Tibial artery (tissue), 4 donors: Measurements from ENCODE around the gene SLIT3.

Source experiments
- DNase-seq, 2 donors: peaks; one replicate each; pipeline ENCODE4 v3.0.0-alpha.2; 2019
- H3K27ac ChIP-seq, 2 donors: fragments of 200-600 bp; sonication (generic) in 1 of 2; 1 replicate in 1 of 2; 2 replicates in 1 of 2; pipeline ENCODE4 v1.5.1; 2018 to 2019; ENCODE audit warnings: mild to moderate bottlenecking in 1 of 2
- H3K27me3 ChIP-seq, 2 donors: fragments of 200-600 bp; sonication (generic) in 1 of 2; one replicate each; pipeline versions ENCODE4 v1.5.1 to v1.6.0; 2016 to 2019
- H3K36me3 ChIP-seq, 3 donors: fragments of 200-600 bp; sonication (generic) in 2 of 3; one replicate each; pipeline ENCODE4 v1.5.1; 2016 to 2019; ENCODE audit warnings: mild to moderate bottlenecking in 2 of 3
- H3K4me1 ChIP-seq, 4 donors: fragments of 200-600 bp; sonication (generic) in 2 of 4; 1 replicate in 3 of 4; 2 replicates in 1 of 4; pipeline ENCODE4 v1.5.1; 2016 to 2019
- H3K4me3 ChIP-seq, 2 donors: fragments of 200-600 bp; sonication (generic) in 1 of 2; 1 replicate in 1 of 2; 2 replicates in 1 of 2; pipeline ENCODE4 v1.5.1; 2018 to 2019; ENCODE audit warnings: mild to moderate bottlenecking in 2 of 2
- H3K9me3 ChIP-seq, 3 donors: fragments of 200-600 bp; sonication (generic) in 1 of 3; one replicate each; pipeline ENCODE4 v1.5.1; 2016 to 2019
- CTCF ChIP-seq, 2 experiments: fragments of 200-600 bp in 1 of 2; fragments of 450-650 bp in 1 of 2; IDR thresholded peaks; one replicate each; pipeline ENCODE4 v1.5.1; 2017 to 2019; ENCODE audit warnings: antibody characterized with exemption in 2 of 2, mild to moderate bottlenecking in 1 of 2, moderate library complexity in 1 of 2
- intact Hi-C: fragments of 100-400 bp; cut with DNase I; formaldehyde crosslinking; loops from one replicate; pipeline ENCODE4 v1.15.0; 2023; ENCODE audit warnings: low total_unique reads

Gene SLIT3

GRCh38 chr5:169341556-169341955 is 40.6 kb upstream of the SLIT3 start:
- Histone ChIP-seq H3K27me3 (no peaks in the 10 kb centered on the region), H3K4me1 (peaks cover 0 to 21% (median 0%) of the 10 kb centered on the region in 4 donors), H3K36me3 (no peaks in the 10 kb centered on the region), H3K4me3 (no peak overlapping the region), H3K9me3 (no peaks in the 10 kb centered on the region), H3K27ac (no peak overlapping the region)
- intact Hi-C loops = no loop called here
- no peak for TF ChIP-seq CTCF (IDR thresholded peaks at IDR 0.05)
- no peak for DNase-seq

- TF ChIP-seq CTCF (IDR thresholded peaks at IDR 0.05) = no peak
- Histone ChIP-seq H3K4me3 (no peak overlapping the region), H3K4me1 (peaks cover 0 to 9% (median 0%) of the 10 kb centered on the region in 4 donors), H3K27ac (no peak overlapping the region), H3K36me3 (no peaks in the 10 kb centered on the region), H3K9me3 (no peaks in the 10 kb centered on the region), H3K27me3 (no peaks in the 10 kb centered on the region)
- intact Hi-C loops = no loop called here
- DNase-seq = no peak
Observed at GRCh38 chr5:169339869-169340268, 38.9 kb upstream of the SLIT3 start.

GRCh38 chr5:169336242-169336641 is 35.3 kb upstream of the SLIT3 start:
- no peaks in the 10 kb centered on the region for H3K9me3 ChIP-seq

GRCh38 chr5:169335806-169336205 is 34.9 kb upstream of the SLIT3 start:
- no peak for DNase-seq
- Histone ChIP-seq H3K9me3 (no peaks in the 10 kb centered on the region), H3K4me3 (no peak overlapping the region), H3K36me3 (no peaks in the 10 kb centered on the region), H3K4me1 (peaks cover 0 to 5% (median 0%) of the 10 kb centered on the region in 4 donors), H3K27me3 (no peaks in the 10 kb centered on the region), H3K27ac (no peak overlapping the region)
- TF ChIP-seq CTCF (IDR thresholded peaks at IDR 0.05) = no peak
- intact Hi-C loops = no loop called here

More at GRCh38 chr5:169336242-169336641, 35.3 kb upstream of the SLIT3 start:
- Histone ChIP-seq H3K4me1 (peaks cover 0 to 5% (median 0%) of the 10 kb centered on the region in 4 donors), H3K36me3 (no peaks in the 10 kb centered on the region), H3K27me3 (no peaks in the 10 kb centered on the region), H3K27ac (no peak overlapping the region), H3K4me3 (no peak overlapping the region)
- no peak for TF ChIP-seq CTCF (IDR thresholded peaks at IDR 0.05)
- intact Hi-C loops = no loop called here
- DNase-seq = no peak

GRCh38 chr5:169333518-169333917 is 32.6 kb upstream of the SLIT3 start:
- no peak for DNase-seq
- TF ChIP-seq CTCF (IDR thresholded peaks at IDR 0.05) = no peak
- H3K9me3 ChIP-seq = no peaks in the 10 kb centered on the region
- no peak overlapping the region for H3K27ac ChIP-seq
- no peak overlapping the region for H3K4me3 ChIP-seq
- peaks cover 0 to 5% (median 0%) of the 10 kb centered on the region in 4 donors for H3K4me1 ChIP-seq
- no peaks in the 10 kb centered on the region for H3K36me3 ChIP-seq
- no peaks in the 10 kb centered on the region for H3K27me3 ChIP-seq
- intact Hi-C loops = no loop called here

- DNase-seq = no peak
- Histone ChIP-seq H3K4me1 (peaks cover 0 to 5% (median 0%) of the 10 kb centered on the region in 4 donors), H3K4me3 (no peak overlapping the region), H3K36me3 (no peaks in the 10 kb centered on the region), H3K27ac (no peak overlapping the region), H3K27me3 (no peaks in the 10 kb centered on the region), H3K9me3 (no peaks in the 10 kb centered on the region)
- intact Hi-C loops = no loop called here
- TF ChIP-seq CTCF (IDR thresholded peaks at IDR 0.05) = peak; percentile 8 to 11
Observed at GRCh38 chr5:169331292-169331852, 30.4 kb upstream of the SLIT3 start.
